Measurements from ENCODE around the gene NPAS3.

NPAS3 gene

DNA sequence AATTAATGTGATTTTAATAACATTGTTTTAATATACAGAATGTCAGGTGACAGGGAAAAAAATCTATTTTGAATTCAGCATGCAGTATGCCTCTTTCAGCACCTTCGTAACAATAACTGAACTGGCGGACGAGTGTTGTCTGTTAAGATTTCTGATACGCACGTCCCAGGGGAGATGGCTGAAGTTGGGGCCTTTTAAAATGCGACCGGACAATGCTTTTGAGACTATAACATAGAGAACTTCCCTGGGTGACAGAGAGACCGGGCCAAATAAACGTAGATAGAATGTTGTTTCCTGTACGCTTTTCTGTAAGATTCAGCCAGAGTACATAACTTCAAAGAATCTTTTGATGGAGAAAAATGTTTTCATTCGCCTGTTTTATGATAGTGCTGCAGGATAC is 772.5 kb downstream of the NPAS3 start:
- no peak overlapping the region for H3K4me3 ChIP-seq (replicated peaks; ENCODE audit: low read depth, low read length)
- no peak for DNase-seq (ENCODE audit: extremely low read depth, low read depth)
- TF ChIP-seq, protein P1, sequence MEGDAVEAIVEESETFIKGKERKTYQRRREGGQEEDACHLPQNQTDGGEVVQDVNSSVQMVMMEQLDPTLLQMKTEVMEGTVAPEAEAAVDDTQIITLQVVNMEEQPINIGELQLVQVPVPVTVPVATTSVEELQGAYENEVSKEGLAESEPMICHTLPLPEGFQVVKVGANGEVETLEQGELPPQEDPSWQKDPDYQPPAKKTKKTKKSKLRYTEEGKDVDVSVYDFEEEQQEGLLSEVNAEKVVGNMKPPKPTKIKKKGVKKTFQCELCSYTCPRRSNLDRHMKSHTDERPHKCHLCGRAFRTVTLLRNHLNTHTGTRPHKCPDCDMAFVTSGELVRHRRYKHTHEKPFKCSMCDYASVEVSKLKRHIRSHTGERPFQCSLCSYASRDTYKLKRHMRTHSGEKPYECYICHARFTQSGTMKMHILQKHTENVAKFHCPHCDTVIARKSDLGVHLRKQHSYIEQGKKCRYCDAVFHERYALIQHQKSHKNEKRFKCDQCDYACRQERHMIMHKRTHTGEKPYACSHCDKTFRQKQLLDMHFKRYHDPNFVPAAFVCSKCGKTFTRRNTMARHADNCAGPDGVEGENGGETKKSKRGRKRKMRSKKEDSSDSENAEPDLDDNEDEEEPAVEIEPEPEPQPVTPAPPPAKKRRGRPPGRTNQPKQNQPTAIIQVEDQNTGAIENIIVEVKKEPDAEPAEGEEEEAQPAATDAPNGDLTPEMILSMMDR (IDR thresholded peaks at IDR 0.05; ENCODE audit: low read depth, low read length, missing control alignments), result no peak

DNA sequence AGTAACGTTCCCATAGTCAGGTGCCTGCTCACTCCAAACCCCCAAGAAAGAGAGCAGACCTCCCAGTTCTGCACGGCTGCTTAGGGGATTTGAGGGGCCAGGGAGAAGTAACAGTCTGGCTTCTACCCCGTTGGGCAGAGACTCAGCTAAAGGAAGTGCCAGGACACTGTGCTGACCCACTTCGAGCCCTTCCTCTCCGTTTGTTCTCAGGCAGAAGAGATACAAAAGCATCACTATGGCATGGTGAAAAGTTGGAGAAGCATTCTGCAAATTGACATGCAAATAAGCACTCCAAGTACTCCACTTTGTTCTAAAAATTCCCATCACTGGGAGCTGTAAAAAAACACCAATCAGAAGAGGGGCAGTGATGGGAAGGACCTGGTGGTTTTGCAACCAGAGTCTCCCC is 773.1 kb downstream of the NPAS3 start:
- no peak for DNase-seq (ENCODE audit: extremely low read depth, low read depth)
- no peak overlapping the region for H3K4me3 ChIP-seq (replicated peaks; ENCODE audit: low read depth, low read length)
- TF ChIP-seq, protein P1 (IDR thresholded peaks at IDR 0.05; ENCODE audit: low read depth, low read length, missing control alignments), result no peak

DNA sequence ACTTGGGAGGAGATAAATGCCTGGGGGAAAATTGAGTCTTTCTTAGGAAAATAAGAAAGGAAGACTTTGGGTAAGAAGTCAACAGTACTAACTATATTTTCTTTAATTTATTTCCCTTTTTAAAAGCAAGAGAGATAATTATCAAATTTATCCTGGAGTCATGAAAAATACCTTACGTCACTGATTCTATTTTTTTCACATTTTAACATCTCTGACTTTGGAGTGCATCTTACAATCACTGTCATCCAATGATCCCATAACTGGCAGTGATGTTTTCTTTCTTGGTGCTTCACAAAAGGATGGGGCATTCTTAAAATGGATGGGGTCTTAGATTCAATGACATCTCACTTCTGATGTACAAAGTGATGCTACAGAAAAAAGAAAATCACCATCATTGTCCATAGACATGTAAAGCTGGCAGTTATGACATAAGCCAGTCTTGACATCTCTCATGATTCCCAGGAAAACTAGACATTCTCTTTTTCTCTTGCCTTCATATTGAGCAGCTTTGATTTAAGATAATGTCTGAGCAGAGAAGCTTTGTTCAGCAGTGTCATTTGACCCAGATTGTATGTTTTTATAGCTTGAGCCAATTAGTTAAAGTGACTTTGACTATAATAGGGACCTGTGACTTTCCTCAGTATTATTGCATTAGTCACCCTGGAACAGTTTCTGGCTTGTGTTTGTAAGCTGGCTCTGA is 776.0 kb downstream of the NPAS3 start:
- TF ChIP-seq, protein P1 (IDR thresholded peaks at IDR 0.05; ENCODE audit: low read depth, low read length, missing control alignments), result no peak
- no peak overlapping the region for H3K4me3 ChIP-seq (replicated peaks; ENCODE audit: low read depth, low read length)
- no peak for DNase-seq (ENCODE audit: extremely low read depth, low read depth)

DNA sequence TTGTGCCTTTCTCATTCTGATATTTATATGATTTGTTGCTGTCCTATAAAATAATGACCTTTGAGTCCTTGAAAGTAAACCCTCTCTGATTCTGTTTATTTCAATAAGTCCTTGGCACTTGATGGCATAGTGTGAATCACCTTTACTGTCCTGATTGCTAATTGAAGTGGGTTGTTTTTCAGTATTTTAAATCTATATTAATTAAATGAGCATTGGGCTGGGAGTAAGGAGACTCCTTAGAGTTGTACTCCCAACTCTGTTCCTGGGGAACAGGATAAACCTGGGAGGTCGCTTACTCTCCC is 776.5 kb downstream of the NPAS3 start:
- no peak for DNase-seq (ENCODE audit: extremely low read depth, low read depth)
- TF ChIP-seq, protein P1 (IDR thresholded peaks at IDR 0.05; ENCODE audit: low read depth, low read length, missing control alignments), result no peak
- no peak overlapping the region for H3K4me3 ChIP-seq (replicated peaks; ENCODE audit: low read depth, low read length)

DNA sequence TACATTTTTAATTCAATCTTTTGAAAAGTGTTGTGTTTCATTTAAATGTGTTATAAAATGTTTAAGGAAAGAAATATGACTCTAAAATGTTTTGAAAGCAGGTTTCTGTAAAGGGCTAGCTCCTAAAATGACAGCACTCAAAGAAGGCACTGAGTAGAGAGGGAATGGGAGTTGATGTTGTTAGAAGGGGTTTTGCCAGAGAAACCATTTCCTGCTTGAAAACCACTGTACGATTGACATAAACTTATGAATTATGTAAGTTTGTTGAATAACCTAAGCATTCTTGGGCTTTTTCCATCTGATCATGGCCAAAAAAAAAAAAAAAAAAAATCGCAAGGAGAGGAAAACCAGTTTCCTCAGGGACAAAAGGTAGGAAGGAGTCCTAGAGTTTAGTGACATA is 778.2 kb downstream of the NPAS3 start:
- TF ChIP-seq, protein P1 (IDR thresholded peaks at IDR 0.05; ENCODE audit: low read depth, low read length, missing control alignments), result no peak
- DNase-seq (ENCODE audit: extremely low read depth, low read depth), result no peak
- no peak overlapping the region for H3K4me3 ChIP-seq (replicated peaks; ENCODE audit: low read depth, low read length)

DNA sequence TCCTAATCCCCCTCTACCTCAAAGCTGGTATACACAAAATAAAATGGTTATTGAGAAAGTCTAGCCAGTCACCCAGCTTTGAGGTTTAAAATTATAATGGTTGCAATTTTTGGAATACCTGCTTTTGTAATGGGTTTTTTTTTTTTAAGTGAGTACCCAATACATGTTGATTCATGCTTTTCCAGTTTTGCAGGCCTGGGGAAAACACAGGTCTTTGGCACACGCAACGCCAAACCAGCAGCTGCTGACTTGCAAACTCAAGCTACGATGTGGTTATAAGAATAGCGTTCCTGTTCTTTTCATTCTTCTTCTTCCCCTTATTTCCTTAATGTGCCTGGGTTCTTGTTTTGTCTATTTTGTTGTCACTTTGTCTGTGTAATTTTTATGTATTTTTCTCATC is 779.2 kb downstream of the NPAS3 start:
- H3K4me3 ChIP-seq (replicated peaks; ENCODE audit: low read depth, low read length), result no peak overlapping the region
- TF ChIP-seq, protein P1 (IDR thresholded peaks at IDR 0.05; ENCODE audit: low read depth, low read length, missing control alignments), result no peak
- DNase-seq (ENCODE audit: extremely low read depth, low read depth), result no peak

DNA sequence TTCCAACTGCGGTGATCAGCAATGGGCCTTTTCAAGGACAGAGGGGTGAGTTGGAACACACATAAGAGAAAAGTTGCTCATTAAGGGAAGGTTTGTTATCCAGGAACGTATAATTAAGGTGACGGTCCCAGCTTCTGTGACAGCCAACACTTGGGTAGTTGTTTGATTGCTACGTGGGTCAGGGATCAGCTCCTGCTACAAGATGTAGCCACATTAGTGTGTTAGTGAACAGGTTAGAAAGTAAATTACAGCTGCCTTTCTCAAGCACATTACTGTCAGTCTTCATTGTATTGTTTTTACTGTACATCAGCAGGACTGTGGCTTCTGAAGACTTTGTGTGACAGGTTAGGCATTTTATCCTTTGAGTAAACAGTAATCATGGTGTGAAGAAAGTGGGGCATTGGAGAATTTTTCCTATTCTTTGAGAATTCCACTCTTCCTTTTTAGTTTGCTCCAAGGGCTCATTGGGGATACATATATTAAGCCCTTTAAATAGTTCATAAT is 781.7 kb downstream of the NPAS3 start:
- no peak overlapping the region for H3K4me3 ChIP-seq (replicated peaks; ENCODE audit: low read depth, low read length)
- DNase-seq (ENCODE audit: extremely low read depth, low read depth), result no peak
- TF ChIP-seq, protein P1 (IDR thresholded peaks at IDR 0.05; ENCODE audit: low read depth, low read length, missing control alignments), result no peak
